Upper lobe of left lung (tissue), 4 donors: ENCODE results near the gene AGO3.

Experiments used
- CTCF ChIP-seq, 6 experiments: fragments of 450-650 bp in 4 of 6; fragments of 200-600 bp in 2 of 6; sonication (generic) in 2 of 6; IDR thresholded peaks; one replicate each; pipeline ENCODE4 v1.5.1; 2016 to 2019; ENCODE audit warnings: antibody characterized with exemption in 6 of 6
- EP300 ChIP-seq, 4 donors: sonication (generic); formaldehyde crosslinking; IDR thresholded peaks; one replicate each; pipeline ENCODE4 v1.5.1; 2017; ENCODE audit warnings: antibody characterized with exemption in 4 of 4, control low read depth in 2 of 4

GRCh38 chr1:35888255-35888654 lies 42.6 kb upstream of the AGO3 start:
- TF ChIP-seq EP300 (IDR thresholded peaks at IDR 0.05) (no peak), CTCF (IDR thresholded peaks at IDR 0.05) (no peak)
